Neural progenitor cell (in vitro differentiated cells): ENCODE data around the gene SHC3. TPM values are rescaled to one million over a fixed set of nuclear protein-coding genes. Genes with fewer than 3 reads are reported as not detected.

ENCODE experiments used
- DNase-seq: peaks from one replicate; pipeline ENCODE4 v3.0.0-alpha.2; 2016; ENCODE audit warnings: low spot score
- H2AFZ ChIP-seq: fragments of 200-600 bp; sonication (generic); replicated peaks from 2 replicates; pipeline ENCODE4 v1.6.1; 2016; ENCODE audit warnings: antibody characterized with exemption
- H3F3A ChIP-seq: fragments of 200-600 bp; sonication (generic); 2 replicates; pipeline ENCODE4 v1.6.1; 2016; ENCODE audit warnings: antibody characterized with exemption, low read depth
- H3K27ac ChIP-seq: fragments of 200-600 bp; sonication (generic); 2 replicates; pipeline ENCODE4 v1.5.1; 2016; ENCODE audit warnings: mild to moderate bottlenecking
- H3K27me3 ChIP-seq: fragments of 200-600 bp; sonication (generic); 2 replicates; pipeline ENCODE4 v1.6.1; 2016; ENCODE audit warnings: mild to moderate bottlenecking, moderate library complexity
- H3K36me3 ChIP-seq: fragments of 200-600 bp; sonication (generic); 2 replicates; pipeline ENCODE4 v1.5.1; 2016
- H3K4me1 ChIP-seq: fragments of 200-600 bp; sonication (generic); 2 replicates; pipeline ENCODE4 v1.6.1; 2016; ENCODE audit warnings: mixed run types
- H3K4me2 ChIP-seq: fragments of 200-600 bp; sonication (generic); 2 replicates; pipeline ENCODE4 v1.6.1; 2016
- H3K4me3 ChIP-seq: fragments of 200-600 bp; sonication (generic); 2 replicates; pipeline ENCODE4 v1.5.1; 2016
- H3K79me2 ChIP-seq: fragments of 200-600 bp; sonication (generic); 2 replicates; pipeline ENCODE4 v1.6.1; 2016; ENCODE audit warnings: low read depth
- H3K9ac ChIP-seq: fragments of 200-600 bp; sonication (generic); 2 replicates; pipeline ENCODE4 v1.6.1; 2016
- H3K9me3 ChIP-seq: fragments of 200-600 bp; sonication (generic); 2 replicates; pipeline ENCODE4 v1.5.1; 2016; ENCODE audit warnings: low read depth
- H4K20me1 ChIP-seq: fragments of 200-600 bp; sonication (generic); 2 replicates; pipeline ENCODE4 v1.6.1; 2016; ENCODE audit warnings: low read depth
- H3K27ac Mint-ChIP-seq: 3 replicates; pipeline ENCODE4 v1.8.0; 2021; ENCODE audit warnings: mixed read lengths
- H3K27me3 Mint-ChIP-seq: 2 replicates; pipeline ENCODE4 v1.8.0; 2022; ENCODE audit warnings: low read depth, mild to moderate bottlenecking, inconsistent platforms, moderate library complexity, mixed read lengths; ENCODE audit not compliant: insufficient read depth
- H3K36me3 Mint-ChIP-seq: 3 replicates; pipeline ENCODE4 v1.8.0; 2021; ENCODE audit warnings: mixed read lengths
- H3K4me1 Mint-ChIP-seq: 3 replicates; pipeline ENCODE4 v1.8.0; 2021; ENCODE audit warnings: mixed read lengths
- H3K4me3 Mint-ChIP-seq: 3 replicates; pipeline ENCODE4 v1.8.0; 2021; ENCODE audit warnings: mild to moderate bottlenecking, moderate library complexity, mixed read lengths
- H3K9me3 Mint-ChIP-seq: 3 replicates; pipeline ENCODE4 v1.8.0; 2020; ENCODE audit warnings: mixed read lengths
- EZH2 ChIP-seq: fragments of 200-600 bp; sonication (generic); IDR thresholded peaks from 2 replicates; pipeline ENCODE4 v1.6.1; 2017; ENCODE audit warnings: antibody characterized with exemption, mild to moderate bottlenecking, moderate library complexity
- EZH2phosphoT487 ChIP-seq: fragments of 200-600 bp; sonication (generic); IDR thresholded peaks from 2 replicates; pipeline ENCODE4 v1.6.1; 2017; ENCODE audit warnings: antibody characterized with exemption
- total RNA-seq: library from RNA; depleted of rRNA; stranded (reverse); fragments of >200 nt; gene quantifications from 2 replicates; pipeline ENCODE4 v1.2.3, GENCODE V29; 2015; ENCODE audit warnings: low replicate concordance
- TF ChIP-seq, protein P1 (sequence below): fragments of 200-600 bp; sonication (generic); IDR thresholded peaks from 2 replicates; pipeline ENCODE4 v1.5.1; 2017; ENCODE audit warnings: antibody characterized with exemption, mild to moderate bottlenecking

Gene SHC3
- total RNA-seq, 1 donor from 2014 or later, result 0.64 TPM

DNA sequence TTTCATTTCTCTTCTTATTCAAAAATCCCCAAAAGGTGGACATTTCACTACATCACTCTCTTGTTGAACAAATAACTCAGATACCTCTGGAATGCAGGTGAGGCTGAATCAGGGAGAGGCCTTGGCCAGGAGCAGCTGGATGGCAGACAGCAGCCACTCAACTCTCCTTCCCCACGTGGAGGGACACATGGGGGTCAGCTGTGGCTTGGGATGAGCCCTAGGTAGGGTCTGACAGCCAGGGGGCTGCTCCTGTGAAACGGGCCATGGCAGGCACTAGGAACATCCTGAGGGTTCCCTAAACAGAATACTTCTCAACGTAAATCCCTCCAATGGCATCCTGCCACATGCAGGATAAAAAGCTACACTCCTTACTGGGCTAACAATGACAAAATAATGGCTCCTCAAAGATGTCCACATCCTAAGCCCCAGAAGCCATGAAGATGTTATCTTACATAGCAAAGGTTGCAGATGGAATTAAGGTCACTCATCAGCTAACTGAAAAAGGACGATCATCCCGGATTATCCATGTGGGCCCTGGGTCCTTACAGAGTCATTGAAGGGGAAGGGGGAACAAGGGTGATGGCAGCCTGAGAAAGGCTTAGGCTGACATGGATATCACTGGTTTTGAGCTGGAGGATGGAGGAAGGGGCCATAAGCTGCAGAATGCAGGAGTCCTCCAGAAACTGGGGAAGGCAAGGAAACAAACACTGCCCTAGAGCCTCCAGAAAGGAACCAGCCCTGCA, 218.7 kb downstream of the SHC3 start:
- no peak overlapping the region for H3K27ac ChIP-seq
- H3K36me3 ChIP-seq, result no peaks in the 10 kb centered on the region
- peaks cover 5% of the 10 kb centered on the region for H3K4me1 ChIP-seq
- Mint-ChIP-seq H3K27ac (no peak overlapping the region), H3K27me3 (peaks cover 2% of the 10 kb centered on the region), H3K4me1 (peaks cover 23% of the 10 kb centered on the region), H3K4me3 (no peak overlapping the region), H3K9me3 (peaks cover 8% of the 10 kb centered on the region), H3K36me3 (no peaks in the 10 kb centered on the region)
- no peak overlapping the region for H3K4me3 ChIP-seq
- TF ChIP-seq EZH2phosphoT487 (no peak), EZH2 (no peak)
- TF ChIP-seq, protein P1, sequence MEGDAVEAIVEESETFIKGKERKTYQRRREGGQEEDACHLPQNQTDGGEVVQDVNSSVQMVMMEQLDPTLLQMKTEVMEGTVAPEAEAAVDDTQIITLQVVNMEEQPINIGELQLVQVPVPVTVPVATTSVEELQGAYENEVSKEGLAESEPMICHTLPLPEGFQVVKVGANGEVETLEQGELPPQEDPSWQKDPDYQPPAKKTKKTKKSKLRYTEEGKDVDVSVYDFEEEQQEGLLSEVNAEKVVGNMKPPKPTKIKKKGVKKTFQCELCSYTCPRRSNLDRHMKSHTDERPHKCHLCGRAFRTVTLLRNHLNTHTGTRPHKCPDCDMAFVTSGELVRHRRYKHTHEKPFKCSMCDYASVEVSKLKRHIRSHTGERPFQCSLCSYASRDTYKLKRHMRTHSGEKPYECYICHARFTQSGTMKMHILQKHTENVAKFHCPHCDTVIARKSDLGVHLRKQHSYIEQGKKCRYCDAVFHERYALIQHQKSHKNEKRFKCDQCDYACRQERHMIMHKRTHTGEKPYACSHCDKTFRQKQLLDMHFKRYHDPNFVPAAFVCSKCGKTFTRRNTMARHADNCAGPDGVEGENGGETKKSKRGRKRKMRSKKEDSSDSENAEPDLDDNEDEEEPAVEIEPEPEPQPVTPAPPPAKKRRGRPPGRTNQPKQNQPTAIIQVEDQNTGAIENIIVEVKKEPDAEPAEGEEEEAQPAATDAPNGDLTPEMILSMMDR, result no peak
- no peaks in the 10 kb centered on the region for H4K20me1 ChIP-seq
- H3K9me3 ChIP-seq, result no peaks in the 10 kb centered on the region
- H3F3A ChIP-seq, result no peaks in the 10 kb centered on the region
- no peak overlapping the region for H2AFZ ChIP-seq
- H3K79me2 ChIP-seq, result no peaks in the 10 kb centered on the region
- H3K9ac ChIP-seq, result no peak overlapping the region
- H3K27me3 ChIP-seq, result no peaks in the 10 kb centered on the region
- no peak overlapping the region for H3K4me2 ChIP-seq
- no peak for DNase-seq

DNA sequence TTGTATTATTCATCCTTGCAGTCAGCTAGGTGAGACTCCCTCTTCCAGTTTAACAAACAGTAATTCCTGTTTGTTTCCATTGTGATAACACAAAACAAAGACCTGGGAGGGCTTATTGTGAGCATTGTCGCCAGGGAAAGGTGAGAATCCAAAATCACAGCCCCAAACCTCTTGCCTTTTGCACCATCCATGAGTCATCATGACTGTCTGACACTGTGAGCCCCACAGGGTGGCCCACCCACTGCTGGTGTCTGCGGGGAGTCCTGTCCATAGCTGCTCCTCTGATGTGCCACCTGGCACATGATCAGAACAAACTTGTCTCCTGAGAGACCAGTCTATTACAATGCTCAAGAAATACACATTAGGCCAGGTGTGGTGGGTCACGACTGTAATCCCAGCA, 221.1 kb downstream of the SHC3 start:
- no peak for TF ChIP-seq EZH2
- TF ChIP-seq EZH2phosphoT487, result no peak
- TF ChIP-seq, protein P1, result no peak
- H3K4me3 Mint-ChIP-seq, result no peak overlapping the region
- Histone ChIP-seq H4K20me1 (no peaks in the 10 kb centered on the region), H3K4me2 (no peak overlapping the region), H3K9me3 (no peaks in the 10 kb centered on the region), H3K36me3 (no peaks in the 10 kb centered on the region), H3K27me3 (no peaks in the 10 kb centered on the region), H3K4me3 (no peak overlapping the region), H3K4me1 (peaks cover 5% of the 10 kb centered on the region), H3F3A (no peaks in the 10 kb centered on the region), H3K27ac (no peak overlapping the region), H3K79me2 (no peaks in the 10 kb centered on the region), H3K9ac (no peak overlapping the region), H2AFZ (no peak overlapping the region)
- no peaks in the 10 kb centered on the region for H3K36me3 Mint-ChIP-seq
- peaks cover 2% of the 10 kb centered on the region for H3K27me3 Mint-ChIP-seq
- peaks cover 23% of the 10 kb centered on the region for H3K4me1 Mint-ChIP-seq
- H3K27ac Mint-ChIP-seq, result no peak overlapping the region
- peaks cover 8% of the 10 kb centered on the region for H3K9me3 Mint-ChIP-seq
- no peak for DNase-seq

Other genes with a start within 250 kb of the SHC3 start
- gene S1PR3, start 187.3 kb downstream of the SHC3 start, total RNA-seq, result 21.6 and 29.4 TPM in 2 replicates
- 693 and 741 TPM in 2 replicates for gene CKS2, start 132.4 kb upstream of the SHC3 start, total RNA-seq
- gene SECISBP2, start 139.7 kb upstream of the SHC3 start, total RNA-seq, result 90.0 and 118 TPM in 2 replicates